ENCODE measurements around the gene COL23A1. TPM values are rescaled to one million over a fixed set of nuclear protein-coding genes. Genes with fewer than 3 reads are reported as not detected.

The COL23A1 gene
- total and polyA plus RNA-seq, 2 of the 13 experiments (the other 11 are each of a cell fraction or from before 2014, with no cell fraction given), result not detected

GRCh38 chr5:178271231-178271630 is 319.0 kb downstream of the COL23A1 start:
- FAIRE-seq (no peak), ATAC-seq (no peak), DNase-seq (ENCODE audit: low spot score) (no peak)
- H3K27me3 ChIP-seq (ENCODE audit: control insufficient read depth in 1 of 2, insufficient read depth in 2 of 2, low read length in 2 of 2), result peaks cover 3 to 40% of the 10 kb centered on the region in 2 experiments; a peak in 3 of 5 replicates
- ChIA-PET POLR2A (no interaction called here), CTCF (ENCODE audit: low intra/inter-chr PET ratio, low total read pairs) (no interaction called here)
- H4K20me1 ChIP-seq (ENCODE audit: insufficient read depth, low read length), result no peaks in the 10 kb centered on the region
- no peak overlapping the region for H3K4me3 ChIP-seq (replicated peaks in 1 of 3; ENCODE audit: insufficient read depth in 1 of 3, low read depth in 2 of 3, low read length in 3 of 3)
- no peak overlapping the region for H2AFZ ChIP-seq (ENCODE audit: low read length)
- BruUV-seq (replicated peaks), result no TSS peak
- WGBS (ENCODE audit: low lambda C conversion rate), result 20% methylated on average over 4 of the region's 4 CpGs
- no peaks in the 10 kb centered on the region for H3K36me3 ChIP-seq (replicated peaks in 1 of 2; ENCODE audit: control insufficient read depth in 1 of 2, insufficient read depth in 2 of 2, low read length in 2 of 2)
- no peak overlapping the region for H3K4me2 ChIP-seq (ENCODE audit: low read depth, low read length)
- in situ Hi-C loops (cut with HindIII; ENCODE audit: extremely low pct_ligation_motif_present, low pct_unique_long_range_greater_than_20kb), result no loop called here
- no peaks in the 10 kb centered on the region for H3K4me1 ChIP-seq (ENCODE audit: insufficient read depth, low read length)
- no peaks in the 10 kb centered on the region for H3K79me2 ChIP-seq (ENCODE audit: insufficient read depth, low read length)
- H3K9ac ChIP-seq (ENCODE audit: insufficient read depth, low read depth, low read length), result no peak overlapping the region
- intact Hi-C loops (cut with micrococcal nuclease; ENCODE audit: unreplicated experiment), result no loop called here
- no peak overlapping the region for H3K27ac ChIP-seq (ENCODE audit: extremely low read length, insufficient read depth, low read length)
- H3K9me3 ChIP-seq (ENCODE audit: low read length), result peaks cover 12% of the 10 kb centered on the region
- TF ChIP-seq USF2 (IDR thresholded peaks at IDR 0.05; ENCODE audit: low read depth, low read length) (no peak), USF2 (CRISPR knock-in tag; IDR thresholded peaks at IDR 0.05; ENCODE audit: borderline replicate concordance) (no peak), ZSCAN25 (CRISPR knock-in tag; IDR thresholded peaks at IDR 0.05) (no peak), SALL2 (CRISPR knock-in tag; IDR thresholded peaks at IDR 0.05) (no peak), NFRKB (IDR thresholded peaks at IDR 0.05) (no peak), ZFY (CRISPR knock-in tag; IDR thresholded peaks at IDR 0.05) (no peak), ZNF678 (CRISPR knock-in tag; IDR thresholded peaks at IDR 0.05) (no peak), NCOA5 (CRISPR knock-in tag; IDR thresholded peaks at IDR 0.05) (no peak), ZNF7 (CRISPR knock-in tag; IDR thresholded peaks at IDR 0.05) (no peak), ZNF367 (CRISPR knock-in tag; IDR thresholded peaks at IDR 0.05; ENCODE audit: borderline replicate concordance) (no peak), TAF15 (IDR thresholded peaks at IDR 0.05; ENCODE audit: low read depth, low read length, poor library complexity, severe bottlenecking) (no peak), NONO (IDR thresholded peaks at IDR 0.05) (no peak), NONO (CRISPR knock-in tag; conservative IDR thresholded peaks at IDR 0.05) (no peak), BCL3 (CRISPR knock-in tag; IDR thresholded peaks at IDR 0.05) (no peak), ZNF800 (CRISPR knock-in tag; IDR thresholded peaks at IDR 0.05) (no peak), ZNF724P (CRISPR knock-in tag; IDR thresholded peaks at IDR 0.05; ENCODE audit: borderline replicate concordance) (no peak), STAT6 (CRISPR knock-in tag; IDR thresholded peaks at IDR 0.05; ENCODE audit: borderline replicate concordance) (no peak)
